HL-60/S4 (cell line): Measurements from ENCODE around the gene S100A2.

Source experiments
- in situ Hi-C: fragments of 300-500 bp; cut with MboI; formaldehyde crosslinking; loops from 2 replicates; pipeline ENCODE4 v1.14.3; 2022; ENCODE audit warnings: low sequenced_read_pairs

Gene S100A2

DNA sequence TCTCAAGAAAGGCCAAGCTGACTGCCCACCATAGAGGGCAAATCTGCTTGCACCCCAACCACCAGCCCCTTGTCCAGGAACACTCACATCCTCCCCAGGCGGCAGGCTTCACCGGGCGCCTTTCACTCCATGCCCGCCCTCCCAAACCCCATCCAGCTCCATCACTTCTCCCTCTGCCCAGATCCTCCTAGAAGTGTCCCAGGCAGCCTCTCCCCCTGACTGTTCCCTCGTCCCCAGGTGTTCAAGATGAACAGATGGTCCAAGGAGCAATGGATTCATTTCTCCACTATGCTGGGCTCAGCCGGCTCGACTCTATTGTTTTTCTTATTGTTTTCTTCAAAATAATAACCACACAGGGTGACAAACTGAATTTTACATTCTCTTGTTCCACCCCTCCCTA is 52.0 kb downstream of the S100A2 start:
- in situ Hi-C loops = loop anchor here (10.0 kb wide), 2 partner anchors 51 to 471 kb away; partner anchors contain the start of genes RAB13 and S100A2

DNA sequence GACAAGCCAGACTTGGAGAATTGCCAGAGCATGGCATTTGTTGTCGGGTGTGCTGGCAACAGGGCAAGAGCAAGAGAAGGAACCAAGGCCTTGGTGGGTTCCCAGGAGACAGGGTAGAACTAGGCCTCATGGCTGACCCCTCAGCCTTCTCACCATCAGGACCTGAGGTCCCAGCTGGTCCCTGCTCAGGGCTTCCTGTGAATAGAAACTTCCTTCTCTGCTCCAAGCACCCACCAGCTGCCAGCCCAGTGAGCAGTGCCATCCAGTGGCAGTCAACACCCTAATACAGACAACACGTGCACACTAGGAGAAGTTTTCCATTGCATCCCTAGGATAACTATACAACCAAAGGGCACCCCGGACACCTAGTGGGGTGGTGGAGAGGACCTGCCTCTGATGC is 52.6 kb downstream of the S100A2 start:
- in situ Hi-C loops = loop anchor here (10.0 kb wide), 2 partner anchors 52 to 472 kb away; partner anchors contain the start of genes RAB13 and S100A2
